Endodermal cell (in vitro differentiated cells): ENCODE data around the gene MYO5B. TPM values are rescaled to one million over a fixed set of nuclear protein-coding genes. Genes with fewer than 3 reads are reported as not detected.

Experiments used
- DNase-seq: peaks from one replicate; pipeline ENCODE4 v3.0.0-alpha.2; 2017
- H3K27ac ChIP-seq: 2 replicates; pipeline ENCODE4 v1.5.1; 2013; ENCODE audit warnings: mild to moderate bottlenecking, low read depth, low read length, moderate library complexity
- H3K27me3 ChIP-seq: 2 replicates; pipeline ENCODE4 v1.6.1; 2013; ENCODE audit warnings: mild to moderate bottlenecking, low read length, moderate library complexity; ENCODE audit not compliant: insufficient read depth, control insufficient read depth, poor library complexity, severe bottlenecking
- H3K36me3 ChIP-seq: 2 replicates; pipeline ENCODE4 v1.7.0; 2013; ENCODE audit warnings: mild to moderate bottlenecking, low read length, moderate library complexity; ENCODE audit not compliant: control insufficient read depth, insufficient read depth
- H3K4me1 ChIP-seq: one replicate; pipeline ENCODE4 v1.7.0; 2013; ENCODE audit warnings: low read length; ENCODE audit not compliant: control insufficient read depth, insufficient read depth
- H3K4me3 ChIP-seq: 2 replicates; pipeline ENCODE4 v1.5.1; 2013; ENCODE audit warnings: mild to moderate bottlenecking, low read length, moderate library complexity
- H3K9ac ChIP-seq: 2 replicates; pipeline ENCODE4 v1.6.1; 2013; ENCODE audit warnings: mild to moderate bottlenecking, low read length, moderate library complexity; ENCODE audit not compliant: poor library complexity, severe bottlenecking; ENCODE audit errors: extremely low read depth
- H3K9me3 ChIP-seq: 2 replicates; pipeline ENCODE4 v1.6.1; 2013; ENCODE audit warnings: mild to moderate bottlenecking, low read length, moderate library complexity; ENCODE audit not compliant: control insufficient read depth
- H3K27ac Mint-ChIP-seq: 2 replicates; pipeline ENCODE4 v1.8.0; 2020; ENCODE audit warnings: mixed read lengths
- H3K27me3 Mint-ChIP-seq: 2 replicates; pipeline ENCODE4 v1.8.0; 2021; ENCODE audit warnings: mild to moderate bottlenecking, mixed read lengths; ENCODE audit not compliant: insufficient read depth
- H3K36me3 Mint-ChIP-seq: 2 replicates; pipeline ENCODE4 v1.8.0; 2020; ENCODE audit warnings: low read depth, mixed read lengths
- H3K4me1 Mint-ChIP-seq: 2 replicates; pipeline ENCODE4 v1.8.0; 2020; ENCODE audit warnings: mixed read lengths
- H3K4me3 Mint-ChIP-seq: 2 replicates; pipeline ENCODE4 v1.8.0; 2020; ENCODE audit warnings: mild to moderate bottlenecking, moderate library complexity, mixed read lengths
- H3K9me3 Mint-ChIP-seq: 2 replicates; pipeline ENCODE4 v1.8.0; 2020; ENCODE audit warnings: mild to moderate bottlenecking, mixed read lengths
- WGBS, 2 experiments: methylation state at CpG; one replicate each; pipeline versions ENCODE4 v1.1.5 to v1.1.7; 2013; ENCODE audit warnings: missing lambda C conversion rate in 2 of 2, mixed read lengths in 1 of 2; ENCODE audit not compliant: insufficient coverage in 1 of 2, insufficient read length in 1 of 2; 5-methylcytosine and 5-hydroxymethylcytosine counted together
- total RNA-seq, 2 donors: library from RNA; stranded (reverse); fragmentation: NEBNext Ultra II Directional in 1 of 2; extraction: Animal tissue kit (Norgen Biotek cat#: 25700) in 1 of 2; gene quantifications; 2 replicates in 1 of 2; 3 replicates in 1 of 2; pipeline ENCODE4 v1.2.1, GENCODE V29; 2021
- TF ChIP-seq, protein P1 (sequence below): fragments of 200-600 bp; sonication (generic); conservative IDR thresholded peaks from 2 replicates; pipeline ENCODE4 v1.5.0; 2021; ENCODE audit warnings: antibody characterized with exemption, mild to moderate bottlenecking

Gene MYO5B
- total RNA-seq, 2 donors from 2014 or later, result 12.2 to 16.8 TPM

DNA sequence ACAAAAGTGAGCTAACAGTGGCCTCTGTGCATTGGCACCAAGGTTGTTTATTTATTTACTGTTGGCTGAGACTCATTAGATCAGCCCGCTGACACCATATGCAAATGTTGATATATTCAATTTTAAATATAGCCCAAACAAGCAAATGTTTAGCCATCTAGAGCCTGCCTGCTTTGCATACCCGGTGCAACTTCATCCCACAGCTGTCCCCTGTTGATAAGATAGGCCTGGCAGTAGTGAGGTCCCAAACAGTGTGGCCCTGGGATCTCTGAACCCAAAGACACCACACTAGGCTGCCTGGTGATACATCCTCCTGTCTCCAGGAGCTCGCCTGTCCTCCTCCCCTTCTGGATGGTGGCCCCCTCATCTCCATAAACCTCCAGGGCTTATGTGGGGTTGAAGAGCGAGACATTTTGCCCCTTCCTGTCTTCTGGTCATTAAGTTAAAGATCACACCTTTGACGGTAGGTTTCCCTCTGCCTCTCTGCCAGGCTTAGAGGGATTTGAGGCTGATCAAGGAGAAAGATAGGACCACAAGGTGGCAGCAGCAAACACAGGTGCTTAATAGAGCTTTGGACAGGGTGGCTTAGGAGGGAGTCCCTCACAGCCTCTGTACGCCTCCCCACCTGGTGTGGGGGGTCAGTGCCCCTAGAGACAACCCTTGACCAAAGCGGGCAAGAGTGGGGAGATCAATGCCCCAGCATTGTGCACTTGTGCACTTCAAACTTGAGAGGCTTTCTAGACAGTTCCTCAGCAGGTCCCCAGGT, 23.7 kb upstream of the MYO5B start:
- peak; percentile 80 for DNase-seq
- H3K4me1 ChIP-seq, result no peaks in the 10 kb centered on the region
- no peaks in the 10 kb centered on the region for H3K36me3 ChIP-seq
- H3K9me3 ChIP-seq, result peaks cover 27% of the 10 kb centered on the region
- Mint-ChIP-seq H3K27ac (no peak overlapping the region), H3K4me3 (no peak overlapping the region), H3K4me1 (no peaks in the 10 kb centered on the region), H3K36me3 (peaks cover 3% of the 10 kb centered on the region), H3K9me3 (peaks cover 49% of the 10 kb centered on the region), H3K27me3 (peaks cover 9% of the 10 kb centered on the region)
- WGBS, 2 experiments, result 74 to 82% methylated on average over 2 to 7 of the region's 7 CpGs
- no peak overlapping the region for H3K9ac ChIP-seq
- TF ChIP-seq, protein P1, sequence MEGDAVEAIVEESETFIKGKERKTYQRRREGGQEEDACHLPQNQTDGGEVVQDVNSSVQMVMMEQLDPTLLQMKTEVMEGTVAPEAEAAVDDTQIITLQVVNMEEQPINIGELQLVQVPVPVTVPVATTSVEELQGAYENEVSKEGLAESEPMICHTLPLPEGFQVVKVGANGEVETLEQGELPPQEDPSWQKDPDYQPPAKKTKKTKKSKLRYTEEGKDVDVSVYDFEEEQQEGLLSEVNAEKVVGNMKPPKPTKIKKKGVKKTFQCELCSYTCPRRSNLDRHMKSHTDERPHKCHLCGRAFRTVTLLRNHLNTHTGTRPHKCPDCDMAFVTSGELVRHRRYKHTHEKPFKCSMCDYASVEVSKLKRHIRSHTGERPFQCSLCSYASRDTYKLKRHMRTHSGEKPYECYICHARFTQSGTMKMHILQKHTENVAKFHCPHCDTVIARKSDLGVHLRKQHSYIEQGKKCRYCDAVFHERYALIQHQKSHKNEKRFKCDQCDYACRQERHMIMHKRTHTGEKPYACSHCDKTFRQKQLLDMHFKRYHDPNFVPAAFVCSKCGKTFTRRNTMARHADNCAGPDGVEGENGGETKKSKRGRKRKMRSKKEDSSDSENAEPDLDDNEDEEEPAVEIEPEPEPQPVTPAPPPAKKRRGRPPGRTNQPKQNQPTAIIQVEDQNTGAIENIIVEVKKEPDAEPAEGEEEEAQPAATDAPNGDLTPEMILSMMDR, result peak; percentile 72
- H3K27ac ChIP-seq, result no peak overlapping the region
- H3K27me3 ChIP-seq, result no peaks in the 10 kb centered on the region
- no peak overlapping the region for H3K4me3 ChIP-seq

GRCh38 chr18:50209311-50209710, 14.4 kb upstream of the MYO5B start:
- peaks cover 6% of the 10 kb centered on the region for H3K27me3 ChIP-seq
- no peak for DNase-seq
- H3K9me3 Mint-ChIP-seq, result no peaks in the 10 kb centered on the region
- no peaks in the 10 kb centered on the region for H3K36me3 ChIP-seq
- no peak overlapping the region for H3K4me3 ChIP-seq
- no peaks in the 10 kb centered on the region for H3K4me1 ChIP-seq
- TF ChIP-seq, protein P1, result no peak
- H3K27ac ChIP-seq, result no peak overlapping the region
- H3K36me3 Mint-ChIP-seq, result no peaks in the 10 kb centered on the region
- H3K27ac Mint-ChIP-seq, result no peak overlapping the region
- H3K4me1 Mint-ChIP-seq, result peaks cover 8% of the 10 kb centered on the region
- peaks cover 9% of the 10 kb centered on the region for H3K27me3 Mint-ChIP-seq
- no peak overlapping the region for H3K4me3 Mint-ChIP-seq
- H3K9me3 ChIP-seq, result no peaks in the 10 kb centered on the region
- H3K9ac ChIP-seq, result no peak overlapping the region
- 97 to 100% methylated on average over 2 to 4 of the region's 4 CpGs for WGBS, 2 experiments

DNA sequence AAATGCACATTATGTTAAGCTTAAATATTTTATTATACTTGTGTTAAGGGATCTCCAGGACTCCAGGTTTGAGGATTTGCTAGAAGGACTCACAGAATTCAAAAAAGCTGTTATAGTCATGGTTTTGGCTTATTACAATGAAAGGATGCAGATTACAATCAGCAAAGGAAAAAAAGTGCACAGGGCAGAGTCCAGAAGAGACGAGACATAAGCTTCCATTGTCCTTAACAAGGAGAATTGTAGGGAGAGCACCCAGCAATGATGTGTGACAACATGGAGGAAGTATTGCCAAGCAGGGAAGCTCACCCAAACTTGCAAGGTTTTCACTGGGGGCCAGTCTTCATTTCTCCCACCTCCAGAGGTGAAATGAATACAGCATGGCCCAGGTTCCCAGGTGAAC, 12.8 kb upstream of the MYO5B start:
- H3K9ac ChIP-seq, result no peak overlapping the region
- H3K4me1 ChIP-seq, result no peaks in the 10 kb centered on the region
- Mint-ChIP-seq H3K36me3 (no peaks in the 10 kb centered on the region), H3K27ac (no peak overlapping the region), H3K4me1 (peaks cover 11% of the 10 kb centered on the region), H3K27me3 (peaks cover 24% of the 10 kb centered on the region), H3K9me3 (no peaks in the 10 kb centered on the region), H3K4me3 (no peak overlapping the region)
- no peak for DNase-seq
- TF ChIP-seq, protein P1, result no peak
- H3K36me3 ChIP-seq, result no peaks in the 10 kb centered on the region
- H3K27ac ChIP-seq, result no peak overlapping the region
- H3K4me3 ChIP-seq, result no peak overlapping the region
- peaks cover 6% of the 10 kb centered on the region for H3K27me3 ChIP-seq
- H3K9me3 ChIP-seq, result no peaks in the 10 kb centered on the region
- 60 to 95% methylated on average over 1 of the region's 1 CpG for WGBS, 2 experiments
